ENCODE results near the gene TUBA1A.
"Not testable (repeated sequence)": the region's sequence is repeated elsewhere in the genome, so short reads cannot be mapped to it uniquely, and the experiment has no call there.

Gene TUBA1A

DNA sequence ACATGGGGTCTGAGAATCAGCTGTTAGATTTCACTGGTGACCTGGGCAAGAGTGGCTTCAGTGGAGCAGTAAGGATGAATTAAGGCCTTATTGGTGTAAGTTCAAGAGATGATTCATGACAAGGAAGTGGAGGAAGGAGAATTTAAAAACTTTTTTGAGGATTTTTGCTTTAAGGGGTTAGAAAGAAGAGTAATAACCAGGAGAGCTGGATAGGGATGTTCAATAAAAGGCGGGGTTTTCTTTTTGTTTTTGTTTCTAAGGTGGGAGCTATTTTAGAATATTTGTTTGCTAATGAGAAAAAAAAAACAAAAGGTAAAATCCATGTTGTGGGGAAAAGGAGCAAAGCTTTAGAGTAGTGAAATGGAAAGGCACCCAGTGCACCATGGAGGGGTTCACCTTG is 42.5 kb downstream of the TUBA1A start:
- Histone ChIP-seq H3K27ac (ENCODE audit: low read length) (no peak overlapping the region), H3K27me3 (ENCODE audit: control insufficient read depth in 1 of 2, insufficient read depth in 2 of 2, low read length in 2 of 2) (no peaks in the 10 kb centered on the region)

DNA sequence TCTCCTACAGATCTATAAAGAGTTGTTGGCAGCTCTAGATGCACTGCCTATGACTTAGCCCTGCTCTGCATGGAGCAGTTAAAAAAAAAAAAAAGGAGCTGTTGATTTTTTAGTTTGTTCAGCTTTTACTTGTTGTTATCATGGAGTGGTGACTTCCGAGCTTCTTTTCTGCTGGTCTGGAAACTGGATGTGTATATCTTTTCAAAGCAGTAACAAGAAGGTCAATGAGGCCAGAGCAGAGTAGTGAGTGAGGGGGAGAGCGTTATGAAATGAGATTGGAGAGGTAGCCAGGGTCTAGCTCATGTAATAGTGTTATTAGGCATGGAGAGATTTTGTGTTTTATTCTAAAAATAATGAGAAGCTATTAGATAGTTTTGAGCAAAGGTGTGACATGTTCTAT is 44.5 kb downstream of the TUBA1A start:
- Histone ChIP-seq H3K27ac (ENCODE audit: low read length) (no peak overlapping the region), H3K9me3 (ENCODE audit: control insufficient read depth in 2 of 2, low read length in 2 of 2) (no peaks in the 10 kb centered on the region), H3K4me3 (ENCODE audit: low read length in 2 of 2) (no peak overlapping the region), H3K4me1 (ENCODE audit: control insufficient read depth, insufficient read depth, low read length) (no peaks in the 10 kb centered on the region), H3K9ac (ENCODE audit: low read length in 2 of 2) (no peak overlapping the region), H3K27me3 (ENCODE audit: control insufficient read depth in 1 of 2, insufficient read depth in 2 of 2, low read length in 2 of 2) (no peaks in the 10 kb centered on the region), H3K36me3 (ENCODE audit: control insufficient read depth in 2 of 2, insufficient read depth in 2 of 2, low read length in 2 of 2) (no peaks in the 10 kb centered on the region)

More for the DNA sequence above, 42.5 kb downstream of the TUBA1A start:
- Histone ChIP-seq H3K9me3 (ENCODE audit: control insufficient read depth in 2 of 2, low read length in 2 of 2) (no peaks in the 10 kb centered on the region), H3K9ac (ENCODE audit: low read length in 2 of 2) (no peak overlapping the region), H3K4me3 (ENCODE audit: low read length in 2 of 2) (no peak overlapping the region), H3K4me1 (ENCODE audit: control insufficient read depth, insufficient read depth, low read length) (no peaks in the 10 kb centered on the region), H3K36me3 (ENCODE audit: control insufficient read depth in 2 of 2, insufficient read depth in 2 of 2, low read length in 2 of 2) (no peaks in the 10 kb centered on the region)

DNA sequence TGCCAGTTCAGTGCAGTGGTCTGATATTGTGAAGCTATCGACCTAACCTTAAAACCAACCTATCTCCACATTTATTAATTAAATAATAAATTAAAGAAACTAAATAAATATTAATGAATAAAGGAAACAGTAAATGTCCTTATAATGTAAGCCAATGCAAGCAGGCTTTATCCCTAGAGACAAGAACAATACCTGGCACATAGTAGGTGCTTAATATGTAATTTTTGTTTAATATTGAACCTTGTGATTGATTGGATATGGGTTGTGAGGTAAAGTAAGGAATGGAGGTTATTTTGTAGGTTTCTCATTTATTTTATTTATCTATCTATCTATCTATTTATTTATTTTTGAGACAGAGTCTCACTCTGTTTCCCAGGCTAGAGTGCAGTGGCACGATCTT is 49.9 kb downstream of the TUBA1A start:
- Histone ChIP-seq H3K27ac (ENCODE audit: low read length) (no peak overlapping the region), H3K4me3 (ENCODE audit: low read length in 2 of 2) (no peak overlapping the region), H3K9me3 (ENCODE audit: control insufficient read depth in 2 of 2, low read length in 2 of 2) (no peaks in the 10 kb centered on the region), H3K27me3 (ENCODE audit: control insufficient read depth in 1 of 2, insufficient read depth in 2 of 2, low read length in 2 of 2) (no peaks in the 10 kb centered on the region), H3K36me3 (ENCODE audit: control insufficient read depth in 2 of 2, insufficient read depth in 2 of 2, low read length in 2 of 2) (no peaks in the 10 kb centered on the region), H3K9ac (ENCODE audit: low read length in 2 of 2) (no peak overlapping the region), H3K4me1 (ENCODE audit: control insufficient read depth, insufficient read depth, low read length) (no peaks in the 10 kb centered on the region)

DNA sequence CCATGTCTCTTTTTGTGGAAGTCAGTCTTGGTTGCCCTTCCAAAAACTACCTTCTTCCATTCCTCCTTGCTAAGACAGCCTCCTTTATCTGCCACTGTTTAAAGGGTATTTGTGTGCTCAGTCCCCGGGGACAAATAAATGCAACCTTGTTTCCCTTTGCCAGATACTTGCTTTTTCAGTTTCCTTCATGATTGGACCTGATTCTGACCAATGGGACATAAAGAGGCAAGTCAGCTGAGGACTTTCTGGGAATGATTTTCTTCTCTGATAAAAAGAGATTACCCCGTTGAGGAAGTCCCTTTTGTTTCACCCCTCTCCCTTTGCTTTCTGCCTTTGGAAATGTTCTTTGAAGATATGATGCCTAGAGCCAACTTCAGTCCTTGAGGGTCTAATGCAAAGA is 50.3 kb downstream of the TUBA1A start:
- Histone ChIP-seq H3K9ac (ENCODE audit: low read length in 2 of 2) (no peak overlapping the region), H3K27me3 (ENCODE audit: control insufficient read depth in 1 of 2, insufficient read depth in 2 of 2, low read length in 2 of 2) (no peaks in the 10 kb centered on the region), H3K4me3 (ENCODE audit: low read length in 2 of 2) (no peak overlapping the region), H3K36me3 (ENCODE audit: control insufficient read depth in 2 of 2, insufficient read depth in 2 of 2, low read length in 2 of 2) (no peaks in the 10 kb centered on the region), H3K4me1 (ENCODE audit: control insufficient read depth, insufficient read depth, low read length) (peaks cover 2% of the 10 kb centered on the region), H3K9me3 (ENCODE audit: control insufficient read depth in 2 of 2, low read length in 2 of 2) (no peaks in the 10 kb centered on the region), H3K27ac (ENCODE audit: low read length) (no peak overlapping the region)

DNA sequence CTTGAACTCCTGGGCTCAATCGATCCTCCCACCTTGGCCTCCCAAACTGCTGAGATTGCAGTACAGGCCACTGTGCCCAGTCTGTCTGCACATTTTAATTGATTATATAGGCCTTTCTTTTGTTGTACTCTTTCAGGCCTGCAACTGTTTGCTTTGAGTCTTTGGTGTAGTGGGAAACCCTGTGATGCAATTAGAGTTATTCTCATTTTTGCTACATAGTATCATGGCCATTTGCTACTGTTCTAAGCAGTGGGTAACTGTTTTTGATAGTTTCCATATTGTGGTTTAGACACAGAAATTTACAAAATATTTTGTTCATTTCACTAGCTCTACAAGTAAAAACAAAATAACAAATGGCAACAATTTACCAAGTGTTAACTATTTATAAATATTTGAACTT is 51.4 kb downstream of the TUBA1A start:
- no peak overlapping the region for H3K4me3 ChIP-seq (ENCODE audit: low read length in 2 of 2)
- H3K36me3 ChIP-seq (ENCODE audit: control insufficient read depth in 2 of 2, insufficient read depth in 2 of 2, low read length in 2 of 2), result no peaks in the 10 kb centered on the region
- H3K4me1 ChIP-seq (ENCODE audit: control insufficient read depth, insufficient read depth, low read length), result peaks cover 9% of the 10 kb centered on the region
- H3K9ac ChIP-seq (ENCODE audit: low read length in 2 of 2), result no peak overlapping the region
- H3K27ac ChIP-seq (ENCODE audit: low read length), result no peak overlapping the region
- no peaks in the 10 kb centered on the region for H3K9me3 ChIP-seq (ENCODE audit: control insufficient read depth in 2 of 2, low read length in 2 of 2)
- H3K27me3 ChIP-seq (ENCODE audit: control insufficient read depth in 1 of 2, insufficient read depth in 2 of 2, low read length in 2 of 2), result no peaks in the 10 kb centered on the region

DNA sequence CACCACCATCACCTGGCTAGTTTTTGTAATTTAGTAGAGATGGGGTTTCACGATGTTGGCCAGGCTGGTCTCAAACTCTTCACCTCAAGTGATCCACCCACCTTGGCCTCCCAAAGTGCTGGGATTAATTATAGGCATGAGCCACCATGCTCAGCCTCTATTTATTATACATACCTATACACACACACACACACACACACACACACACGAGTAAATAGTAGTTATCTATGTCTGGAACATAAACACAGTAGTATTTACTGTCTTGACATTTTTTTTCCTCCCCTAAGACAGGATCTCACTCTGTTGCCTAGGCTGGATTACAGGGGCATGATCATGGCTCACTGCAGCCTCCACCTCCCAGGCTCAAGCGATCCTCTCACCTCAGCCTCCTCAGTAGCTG is 51.9 kb downstream of the TUBA1A start:
- not testable (repeated sequence) for H3K4me1 ChIP-seq (ENCODE audit: control insufficient read depth, insufficient read depth, low read length); H3K27me3 ChIP-seq (ENCODE audit: control insufficient read depth in 1 of 2, insufficient read depth in 2 of 2, low read length in 2 of 2); H3K4me3 ChIP-seq (ENCODE audit: low read length in 2 of 2); H3K27ac ChIP-seq (ENCODE audit: low read length); H3K9me3 ChIP-seq (ENCODE audit: control insufficient read depth in 2 of 2, low read length in 2 of 2); H3K36me3 ChIP-seq (ENCODE audit: control insufficient read depth in 2 of 2, insufficient read depth in 2 of 2, low read length in 2 of 2); H3K9ac ChIP-seq (ENCODE audit: low read length in 2 of 2)
